MG63 (cell line): Measurements from ENCODE around the gene GRAMD1B. TPM values are rescaled to one million over a fixed set of nuclear protein-coding genes. Genes with fewer than 3 reads are reported as not detected.
"Not testable (repeated sequence)": the region's sequence is repeated elsewhere in the genome, so short reads cannot be mapped to it uniquely, and the experiment has no call there.

Experiments used
- DNase-seq: peaks from one replicate; pipeline ENCODE4 v3.0.0-alpha.2; 2020
- H3K27me3 ChIP-seq: fragments of 250-450 bp; sonication (Bioruptor Pico); 2 replicates; pipeline ENCODE4 v1.5.1; 2020; ENCODE audit warnings: mild to moderate bottlenecking, moderate library complexity
- H3K36me3 ChIP-seq: fragments of 250-450 bp; sonication (Bioruptor Pico); 2 replicates; pipeline ENCODE4 v1.5.1; 2020; ENCODE audit warnings: mild to moderate bottlenecking, moderate library complexity
- H3K4me3 ChIP-seq: fragments of 250-450 bp; sonication (Bioruptor Pico); 2 replicates; pipeline ENCODE4 v1.5.1; 2020; ENCODE audit warnings: mild to moderate bottlenecking, moderate library complexity
- H3K9me3 ChIP-seq: fragments of 250-450 bp; sonication (Bioruptor Pico); 2 replicates; pipeline ENCODE4 v1.5.1; 2020; ENCODE audit warnings: mild to moderate bottlenecking, moderate library complexity
- total RNA-seq: library from RNA; depleted of rRNA; stranded (reverse); fragments of >200 nt; shearing (Covaris generic); gene quantifications from 2 replicates; pipeline ENCODE4 v1.2.3, GENCODE V29; 2014; ENCODE audit warnings: low replicate concordance

GRAMD1B gene
- total RNA-seq, 1 experiment from 2014 or later = not detected

DNA sequence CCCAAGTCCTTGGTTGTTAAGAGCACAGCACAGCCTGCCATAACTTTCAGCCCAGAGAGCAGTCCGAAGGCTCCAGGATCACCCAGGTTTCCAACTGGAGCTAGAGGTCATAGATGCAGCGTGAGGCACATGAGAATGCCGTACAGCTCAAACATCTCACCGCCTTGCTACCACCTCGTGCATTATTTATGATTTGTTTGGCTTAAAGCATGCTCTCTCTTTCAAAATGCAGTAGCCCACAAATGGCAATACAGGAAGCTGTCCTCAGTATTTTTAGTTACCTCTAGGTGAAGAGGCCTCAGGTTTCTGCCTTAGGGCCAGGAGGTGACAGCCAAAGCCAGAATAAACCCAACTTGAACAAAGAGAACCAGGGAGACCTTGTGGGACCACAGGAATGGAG is 210.0 kb downstream of the GRAMD1B start:
- 0 out of 2 replicates have a peak, but pooled peaks cover 3% of the 10 kb centered on the region for H3K27me3 ChIP-seq
- no peak for DNase-seq
- H3K9me3 ChIP-seq = no peaks in the 10 kb centered on the region
- H3K36me3 ChIP-seq = no peaks in the 10 kb centered on the region
- no peak overlapping the region for H3K4me3 ChIP-seq

DNA sequence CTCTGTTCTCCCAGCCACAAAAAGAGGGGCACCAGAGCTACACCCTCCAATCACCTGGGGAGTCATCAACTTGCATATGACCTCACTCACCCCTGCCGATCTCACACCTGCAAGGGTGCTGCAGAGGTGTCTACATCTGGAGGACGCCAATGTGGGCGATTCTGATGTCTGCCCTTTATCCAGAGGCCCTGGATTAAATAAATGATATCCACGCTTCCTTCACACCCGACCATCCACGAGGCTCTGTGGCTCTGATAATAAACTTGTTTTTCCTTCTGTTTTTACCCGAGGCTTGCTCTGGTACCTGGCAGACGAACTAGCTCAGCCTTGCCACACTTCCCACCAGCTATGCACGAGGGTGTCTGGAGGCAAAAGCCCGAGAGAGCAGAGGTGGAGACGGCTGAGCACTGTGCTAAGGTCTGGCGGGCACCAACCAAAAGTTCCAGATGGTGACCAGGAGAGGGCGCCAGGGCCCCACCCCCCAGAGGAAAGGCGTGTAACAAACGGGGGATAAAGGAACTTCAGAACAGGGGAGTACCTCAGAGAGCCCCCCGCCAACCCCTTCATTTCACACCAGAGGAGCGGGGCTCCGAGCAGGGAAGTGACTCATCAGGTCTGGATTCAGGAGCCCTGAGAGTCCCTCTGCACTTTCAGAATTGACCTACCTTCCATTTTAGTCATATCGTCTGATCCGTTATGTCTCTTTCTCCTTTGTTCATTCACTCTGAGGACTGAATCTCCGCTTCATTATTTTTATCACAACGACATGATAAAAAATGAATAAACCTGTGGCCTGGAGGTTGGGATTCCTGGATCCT is 210.8 kb downstream of the GRAMD1B start:
- DNase-seq = peak; percentile 12
- Histone ChIP-seq H3K27me3 (0 out of 2 replicates have a peak, but pooled peaks cover 1% of the 10 kb centered on the region), H3K4me3 (no peak overlapping the region), H3K36me3 (no peaks in the 10 kb centered on the region), H3K9me3 (no peaks in the 10 kb centered on the region)

DNA sequence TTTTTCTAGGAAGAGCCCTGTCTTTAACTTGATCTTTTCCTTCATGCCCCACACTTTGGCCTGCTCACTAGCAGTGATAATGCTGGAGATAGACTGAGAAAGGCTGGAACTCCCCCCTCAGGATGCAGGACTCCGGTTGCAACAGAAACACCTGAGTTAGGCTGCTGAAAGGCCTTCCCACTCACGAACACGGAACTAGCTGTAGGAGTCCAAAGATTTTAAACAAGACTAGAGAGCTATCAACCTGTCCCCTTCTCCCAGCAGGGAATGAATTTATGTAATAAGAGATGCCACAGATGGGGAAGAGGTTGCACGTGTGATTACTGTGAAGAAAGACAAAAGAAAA is 211.4 kb downstream of the GRAMD1B start:
- H3K4me3 ChIP-seq = no peak overlapping the region
- no peaks in the 10 kb centered on the region for H3K36me3 ChIP-seq
- H3K9me3 ChIP-seq = no peaks in the 10 kb centered on the region
- no peak for DNase-seq
- no peaks in the 10 kb centered on the region for H3K27me3 ChIP-seq

DNA sequence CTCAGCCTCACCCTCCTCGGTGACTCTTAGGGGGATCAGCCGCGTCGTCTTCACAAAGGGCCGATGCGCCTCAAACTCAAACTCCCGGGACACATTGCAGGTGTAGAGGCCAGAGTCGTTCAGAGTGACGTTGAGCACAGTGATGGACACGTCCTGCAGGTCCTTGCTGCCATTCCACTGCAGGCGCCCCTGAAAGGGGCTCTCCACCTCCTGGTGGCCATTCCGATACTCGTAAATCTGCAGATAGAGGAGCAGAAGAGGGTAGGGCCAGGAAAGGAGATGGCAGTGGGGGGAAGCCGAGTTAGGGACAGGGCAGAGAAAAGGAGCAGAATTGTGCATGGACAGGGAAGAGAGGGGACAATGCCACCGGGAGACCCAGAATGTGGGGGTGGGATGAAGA is 212.4 kb downstream of the GRAMD1B start:
- no peak for DNase-seq
- Histone ChIP-seq H3K36me3 (no peaks in the 10 kb centered on the region), H3K4me3 (no peak overlapping the region), H3K27me3 (no peaks in the 10 kb centered on the region), H3K9me3 (no peaks in the 10 kb centered on the region)

DNA sequence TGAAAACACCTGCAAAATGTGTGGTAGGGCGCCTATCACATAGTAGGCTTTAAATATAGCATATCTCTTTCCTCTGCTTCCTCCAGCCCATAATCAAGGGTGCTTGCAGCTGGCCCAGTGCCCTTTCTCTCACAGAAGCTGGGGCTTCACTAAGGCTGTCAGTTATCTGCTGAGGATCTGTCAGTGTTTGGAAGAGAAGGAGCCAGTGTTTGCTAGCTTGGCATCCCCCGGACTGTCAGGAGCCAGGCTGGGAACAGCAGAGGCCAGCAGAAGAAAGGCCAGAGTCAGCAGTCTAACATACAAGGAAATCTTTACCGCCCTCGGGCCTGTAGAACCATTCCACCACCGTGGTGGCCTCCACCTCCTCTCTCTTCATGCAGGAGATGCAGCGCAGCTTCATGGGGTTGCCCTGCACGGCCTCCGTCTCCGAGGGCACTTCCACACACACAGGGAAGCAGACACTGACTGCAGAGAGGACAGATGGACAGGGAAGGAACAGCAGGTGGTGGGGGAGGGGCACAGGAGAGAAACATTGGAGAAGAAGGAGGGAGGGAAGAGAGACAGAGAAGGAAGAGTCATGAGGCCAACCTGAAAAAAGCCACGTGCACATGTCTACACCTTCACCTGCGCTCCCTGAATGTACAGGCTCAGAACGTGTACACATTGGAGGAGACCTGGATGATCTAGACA is 215.4 kb downstream of the GRAMD1B start:
- Histone ChIP-seq H3K36me3 (no peaks in the 10 kb centered on the region), H3K27me3 (0 out of 2 replicates have a peak, but pooled peaks cover 2% of the 10 kb centered on the region), H3K4me3 (no peak overlapping the region), H3K9me3 (no peaks in the 10 kb centered on the region)
- no peak for DNase-seq

DNA sequence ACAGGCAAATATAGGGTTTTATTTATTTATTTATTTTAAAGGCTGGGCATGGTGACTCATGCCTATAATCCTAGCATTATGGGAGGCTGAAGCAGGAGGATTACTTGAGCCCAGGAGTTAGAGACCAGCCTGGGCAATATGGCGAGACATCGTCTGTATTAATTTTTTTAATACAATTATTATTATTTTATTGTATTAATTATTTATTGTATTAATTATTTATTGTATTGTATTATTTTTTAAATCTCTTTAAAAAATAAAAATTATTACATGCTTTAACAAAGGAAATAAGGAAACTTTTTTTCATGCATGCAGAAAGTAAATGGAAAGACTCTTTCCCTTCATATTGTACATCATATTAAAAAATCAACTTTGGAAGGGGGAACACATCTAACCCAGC is 220.8 kb downstream of the GRAMD1B start:
- Histone ChIP-seq H3K4me3 (no peak overlapping the region), H3K9me3 (no peaks in the 10 kb centered on the region), H3K27me3 (peaks cover 20% of the 10 kb centered on the region; the same call in 1 of the 2 replicates), H3K36me3 (no peaks in the 10 kb centered on the region)
- no peak for DNase-seq

DNA sequence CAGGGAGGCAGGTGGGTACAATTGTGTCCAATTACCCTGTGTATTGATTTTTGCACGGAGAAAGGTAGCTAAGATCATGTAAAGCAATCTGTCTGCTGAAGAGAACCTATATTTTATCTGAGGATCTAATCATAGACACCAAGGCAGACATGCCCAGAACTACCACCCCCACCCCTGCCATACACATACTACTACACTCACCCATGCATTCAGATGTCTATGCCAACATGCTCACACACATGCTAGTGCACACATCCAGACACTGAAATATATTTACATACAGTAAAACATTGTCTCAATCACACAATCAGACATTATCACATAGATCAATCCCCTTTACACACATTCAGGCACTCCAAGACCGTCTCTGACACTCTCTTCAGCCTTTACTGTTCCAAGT is 222.5 kb downstream of the GRAMD1B start:
- peaks cover 20% of the 10 kb centered on the region; the same call in 1 of the 2 replicates for H3K27me3 ChIP-seq
- H3K9me3 ChIP-seq = no peaks in the 10 kb centered on the region
- no peaks in the 10 kb centered on the region for H3K36me3 ChIP-seq
- DNase-seq = no peak
- no peak overlapping the region for H3K4me3 ChIP-seq

DNA sequence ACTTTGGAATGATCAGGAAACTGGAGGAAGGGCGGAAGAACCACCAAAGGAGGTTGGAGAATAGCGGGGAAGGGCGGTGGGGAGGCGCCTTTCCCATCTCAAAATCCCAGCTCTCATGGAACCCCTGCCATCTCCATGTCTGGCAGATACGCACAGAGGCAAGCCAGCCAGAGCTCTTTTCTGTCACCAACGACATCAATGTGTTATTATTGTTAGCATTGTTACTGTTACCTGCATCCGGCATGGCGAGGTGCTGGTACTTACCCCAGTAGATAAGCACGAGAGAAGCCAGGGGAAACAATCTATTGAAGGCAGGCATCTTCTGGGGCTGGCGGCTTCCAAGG is 223.4 kb downstream of the GRAMD1B start:
- DNase-seq = no peak
- no peaks in the 10 kb centered on the region for H3K9me3 ChIP-seq
- no peaks in the 10 kb centered on the region for H3K36me3 ChIP-seq
- no peak overlapping the region for H3K4me3 ChIP-seq
- H3K27me3 ChIP-seq = peaks cover 20% of the 10 kb centered on the region; the same call in 1 of the 2 replicates

DNA sequence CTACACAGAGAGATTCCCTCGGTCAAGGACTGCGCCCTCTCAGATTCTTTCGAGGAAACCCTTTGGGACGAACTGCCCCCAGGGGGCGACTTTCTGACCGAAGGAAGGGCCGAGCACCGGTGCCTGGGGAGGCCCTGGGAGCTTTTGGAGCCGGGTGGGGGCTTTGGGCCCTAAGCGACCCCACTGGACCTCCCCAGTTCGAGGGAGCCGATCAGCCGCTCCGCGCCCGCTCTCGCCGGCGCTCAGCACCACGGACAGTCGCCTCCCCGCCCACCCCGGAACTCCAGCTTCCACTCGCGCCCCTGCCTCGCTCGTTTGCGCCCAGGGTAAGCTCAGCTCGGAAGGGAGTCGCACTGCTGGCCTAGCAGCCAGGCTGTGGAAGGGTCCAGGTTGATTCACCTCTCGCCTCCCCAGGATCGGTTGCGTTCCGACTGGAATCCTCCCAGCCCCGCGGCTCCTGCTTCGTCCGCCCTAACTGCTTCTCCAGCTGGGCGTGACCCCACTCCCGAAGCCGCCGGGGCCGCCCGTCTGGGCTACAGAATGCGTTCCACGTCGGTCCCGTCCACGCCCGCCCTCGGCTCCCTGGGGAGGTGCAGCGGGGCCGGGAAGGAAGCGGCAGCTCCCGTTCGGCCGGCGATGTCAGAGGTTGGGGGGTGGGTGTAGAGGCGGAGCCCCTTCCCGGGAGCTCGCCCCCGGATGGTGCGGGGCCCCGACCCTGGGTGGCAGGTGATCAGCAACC is 223.9 kb downstream of the GRAMD1B start:
- DNase-seq = peak; percentile 40
- Histone ChIP-seq H3K27me3 (peaks cover 18% of the 10 kb centered on the region; the same call in 1 of the 2 replicates), H3K36me3 (no peaks in the 10 kb centered on the region), H3K4me3 (peak overlapping the region; percentile 45), H3K9me3 (no peaks in the 10 kb centered on the region)

DNA sequence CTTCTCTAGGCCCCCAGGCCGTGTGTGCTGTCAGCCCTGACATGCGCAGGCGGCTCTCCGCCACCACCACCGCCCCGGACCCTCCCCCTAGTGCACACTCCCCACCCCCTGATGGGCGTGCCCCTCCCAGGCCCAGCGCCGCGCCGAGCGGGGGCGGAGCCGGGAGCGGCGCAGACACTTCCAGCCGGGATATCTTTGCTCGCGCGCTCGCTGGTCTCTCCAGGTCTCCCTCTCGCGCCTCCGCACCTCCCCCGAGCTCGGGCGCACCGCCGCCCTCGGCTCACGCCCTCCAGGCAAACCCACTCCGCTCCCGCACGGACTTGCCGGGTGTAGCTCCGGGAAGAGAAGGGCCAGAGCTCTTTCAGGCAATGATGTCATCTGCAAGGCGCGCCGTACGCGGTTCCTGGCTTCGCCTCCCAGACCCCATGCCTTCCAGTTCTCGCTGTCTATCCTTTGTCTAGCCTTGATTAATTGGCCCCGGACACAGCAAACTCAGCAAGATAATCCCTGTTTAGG is 224.6 kb downstream of the GRAMD1B start, which contains the start of gene SCN3B:
TSS of gene SCN3B (minus strand) at position 59 of the 516 bp plus-strand sequence. CDS start 823 bp downstream, outside the sequence.
- H3K36me3 ChIP-seq = no peaks in the 10 kb centered on the region
- H3K4me3 ChIP-seq = peak within 1 kb of the TSS; percentile 45
- no peaks in the 10 kb centered on the region for H3K9me3 ChIP-seq
- DNase-seq = peak; percentile 53
- peaks cover 18% of the 10 kb centered on the region; the same call in 1 of the 2 replicates for H3K27me3 ChIP-seq

DNA sequence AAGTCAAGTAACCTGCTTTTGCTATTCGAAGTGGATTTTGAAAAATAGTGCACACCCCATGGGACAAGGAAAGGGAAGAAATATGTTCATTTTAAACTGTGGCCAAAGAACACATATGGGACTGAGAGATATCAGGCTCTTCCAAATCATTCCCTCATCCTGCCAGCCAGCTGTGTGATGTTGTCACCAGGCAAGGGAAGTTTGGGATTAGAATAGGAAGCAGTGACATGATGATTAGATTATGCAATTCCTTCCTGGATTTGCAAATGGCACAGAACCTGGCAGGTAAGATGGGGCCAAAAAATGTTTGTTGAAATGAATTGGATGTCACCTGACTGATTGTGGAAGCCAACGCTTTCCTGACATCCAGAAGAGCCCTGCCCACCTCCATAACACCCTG is 229.2 kb downstream of the GRAMD1B start:
- no peaks in the 10 kb centered on the region for H3K36me3 ChIP-seq
- no peaks in the 10 kb centered on the region for H3K9me3 ChIP-seq
- DNase-seq = no peak
- H3K4me3 ChIP-seq = no peak overlapping the region
- H3K27me3 ChIP-seq = peaks cover 8% of the 10 kb centered on the region; the same call in 1 of the 2 replicates

DNA sequence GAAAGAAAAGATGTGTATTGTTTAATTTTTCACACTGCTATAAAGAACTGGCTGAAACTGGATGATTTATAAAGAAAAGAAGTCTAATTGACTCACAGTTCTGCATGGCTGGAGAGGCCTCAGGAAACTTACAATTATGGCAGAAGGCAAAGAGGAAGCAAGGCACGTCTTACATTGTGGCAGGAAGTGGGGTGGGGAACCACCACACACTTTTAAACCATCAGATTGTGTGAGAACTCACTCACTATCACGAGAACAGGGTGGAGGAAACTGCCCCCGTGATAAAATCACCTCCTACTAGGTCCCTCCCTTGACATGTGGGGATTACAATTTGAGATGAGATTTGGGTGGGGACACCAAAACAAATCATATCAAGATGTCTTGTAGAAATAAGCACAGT is 229.9 kb downstream of the GRAMD1B start:
- not testable (repeated sequence) for H3K27me3 ChIP-seq, H3K36me3 ChIP-seq, H3K9me3 ChIP-seq, H3K4me3 ChIP-seq, DNase-seq

DNA sequence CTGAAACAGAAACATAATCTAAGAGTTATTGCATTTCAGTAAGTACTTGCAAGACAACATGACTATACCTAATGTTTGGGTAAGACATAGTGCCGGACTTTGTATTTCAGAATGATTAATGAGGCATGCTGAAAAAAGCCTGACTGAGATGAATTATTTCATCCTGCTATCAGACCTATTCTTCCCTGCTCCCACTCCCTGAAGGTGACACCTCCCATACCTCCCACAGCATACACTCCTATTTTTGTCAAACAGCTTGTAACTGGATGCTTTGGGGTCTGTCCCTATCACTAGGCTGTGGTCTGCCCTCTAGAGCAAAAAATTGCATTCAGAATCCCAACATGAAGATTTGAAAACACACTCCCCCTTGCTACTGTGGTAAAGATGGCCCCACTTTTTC is 235.2 kb downstream of the GRAMD1B start:
- H3K4me3 ChIP-seq = no peak overlapping the region
- DNase-seq = no peak

DNA sequence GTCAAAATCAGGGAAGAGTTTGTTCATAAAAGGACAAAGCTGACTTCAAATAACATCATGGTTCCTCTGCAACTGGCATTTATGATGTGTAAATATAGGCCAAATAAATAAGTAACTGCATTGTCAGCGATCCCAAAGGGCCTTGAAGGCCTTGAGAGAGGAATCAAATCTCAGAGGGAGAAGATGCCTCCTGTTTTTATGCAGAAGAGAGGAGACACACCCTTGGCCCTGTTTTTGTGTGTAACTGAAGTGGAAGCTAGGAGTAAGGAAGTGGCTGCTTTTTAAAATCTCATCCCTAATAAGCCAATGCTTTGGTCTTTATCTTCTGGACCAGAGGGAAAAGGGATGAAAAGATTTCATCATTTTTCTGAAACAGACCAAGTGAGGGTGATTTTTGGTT is 240.0 kb downstream of the GRAMD1B start:
- Histone ChIP-seq H3K4me3 (no peak overlapping the region), H3K9me3 (no peaks in the 10 kb centered on the region), H3K27me3 (0 out of 2 replicates have a peak, but pooled peaks cover 2% of the 10 kb centered on the region), H3K36me3 (no peaks in the 10 kb centered on the region)
- no peak for DNase-seq

More for the DNA sequence above, 235.2 kb downstream of the GRAMD1B start:
- no peaks in the 10 kb centered on the region for H3K36me3 ChIP-seq
- H3K27me3 ChIP-seq = 0 out of 2 replicates have a peak, but pooled peaks cover 2% of the 10 kb centered on the region
- no peaks in the 10 kb centered on the region for H3K9me3 ChIP-seq

DNA sequence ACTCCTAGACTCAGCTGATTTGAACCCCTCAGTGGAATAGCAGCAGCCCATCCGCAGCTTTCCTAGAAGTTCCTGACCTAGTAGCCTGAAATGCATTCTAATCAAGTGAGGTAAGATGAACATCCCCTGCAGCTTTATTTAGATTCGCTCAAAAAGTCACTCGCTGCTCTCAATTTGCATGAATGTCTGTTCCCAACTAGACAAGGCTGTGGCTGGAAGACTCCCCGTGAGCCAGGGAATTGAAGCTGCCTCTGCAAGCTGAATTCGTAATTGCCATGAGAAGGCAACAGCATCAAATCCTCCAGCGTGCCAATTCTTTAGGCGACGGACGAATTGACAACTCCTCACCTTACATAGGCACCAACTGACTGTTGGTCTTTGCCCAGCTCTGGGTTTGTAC is 241.5 kb downstream of the GRAMD1B start:
- H3K4me3 ChIP-seq = no peak overlapping the region
- no peaks in the 10 kb centered on the region for H3K9me3 ChIP-seq
- H3K27me3 ChIP-seq = 0 out of 2 replicates have a peak, but pooled peaks cover 4% of the 10 kb centered on the region
- no peak for DNase-seq
- H3K36me3 ChIP-seq = no peaks in the 10 kb centered on the region

DNA sequence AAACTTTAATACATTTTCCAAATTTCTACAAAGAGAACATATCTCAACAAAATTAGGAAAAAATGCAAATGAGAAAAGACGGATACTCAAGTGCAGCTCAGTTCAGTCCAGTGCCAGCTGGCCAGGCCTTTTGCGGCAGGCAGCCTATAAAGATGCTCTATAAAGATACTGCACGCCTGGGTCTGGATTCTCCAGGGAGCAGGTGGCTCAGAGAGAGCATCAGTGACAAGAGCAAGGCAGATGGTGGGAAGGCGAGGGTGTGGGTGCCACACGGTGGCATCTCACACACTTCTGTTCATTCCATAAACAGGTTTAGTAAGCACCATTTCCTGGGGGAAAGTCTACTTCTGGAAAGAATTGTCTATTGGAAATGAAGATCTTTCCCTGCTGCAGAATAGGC is 242.5 kb downstream of the GRAMD1B start:
- no peak for DNase-seq
- Histone ChIP-seq H3K9me3 (no peaks in the 10 kb centered on the region), H3K36me3 (no peaks in the 10 kb centered on the region), H3K27me3 (peaks cover 6% of the 10 kb centered on the region; the same call in 1 of the 2 replicates), H3K4me3 (no peak overlapping the region)

DNA sequence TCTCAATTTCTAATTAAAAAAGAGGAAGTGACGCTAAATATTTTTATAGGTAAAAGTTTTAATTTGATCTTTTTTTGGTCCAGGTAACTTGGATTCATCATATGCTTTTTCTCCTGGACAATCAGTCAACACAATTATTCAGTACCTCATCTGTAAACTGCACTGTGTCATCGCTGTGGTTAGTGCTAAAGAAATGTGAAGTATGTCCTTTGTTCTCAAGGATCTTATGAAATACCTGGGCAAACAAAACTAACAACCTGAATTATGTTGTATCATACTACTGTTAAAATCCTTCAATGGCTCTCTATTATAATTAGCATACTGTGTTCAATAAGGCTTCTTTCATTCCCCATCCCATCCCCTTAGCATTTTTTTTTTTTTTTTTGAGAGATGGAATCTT is 244.2 kb downstream of the GRAMD1B start:
- H3K36me3 ChIP-seq = no peaks in the 10 kb centered on the region
- H3K9me3 ChIP-seq = no peaks in the 10 kb centered on the region
- peaks cover 6% of the 10 kb centered on the region; the same call in 1 of the 2 replicates for H3K27me3 ChIP-seq
- H3K4me3 ChIP-seq = no peak overlapping the region
- DNase-seq = no peak
